Activated T-helper 1 cell treated with anti-CD3 and anti-CD28 coated beads, Interleukin-2, amount 50 U/mL, for 16 hours (primary cell): ENCODE data around the gene NME7.

Experiments used
- DNase-seq, 2 donors: peaks; one replicate each; pipeline ENCODE4 v3.0.0-alpha.2; 2020; ENCODE audit warnings: low read depth in 1 of 2, low spot score in 1 of 2

NME7 gene

DNA sequence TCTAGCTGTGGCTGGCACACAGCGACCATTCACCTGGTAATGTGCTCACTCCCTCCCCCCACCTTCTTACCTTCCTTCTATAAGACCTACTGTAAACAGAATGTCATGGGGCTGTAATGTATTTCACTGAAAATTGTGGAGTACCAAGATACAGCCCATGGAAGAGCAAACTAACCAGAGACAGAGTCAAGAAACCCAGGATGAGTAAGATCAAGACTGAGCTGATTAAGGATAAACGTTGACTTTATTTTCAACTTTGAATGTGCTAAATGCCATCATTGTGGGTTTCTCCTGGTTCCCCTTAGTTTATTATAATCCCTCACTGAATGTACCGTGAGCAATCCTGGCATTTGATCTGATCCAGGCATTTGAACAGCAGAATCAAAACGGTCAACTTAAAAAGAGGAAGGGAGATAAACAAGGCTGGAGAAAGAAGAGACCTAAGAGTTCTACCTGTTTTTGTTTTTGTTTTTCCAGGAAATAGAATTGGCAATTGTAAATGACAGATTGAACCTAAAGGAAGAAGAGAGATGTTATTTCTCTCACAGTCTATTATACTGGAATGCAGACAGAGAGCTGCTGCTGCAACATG, 277.2 kb downstream of the NME7 start:
- no peak for DNase-seq

DNA sequence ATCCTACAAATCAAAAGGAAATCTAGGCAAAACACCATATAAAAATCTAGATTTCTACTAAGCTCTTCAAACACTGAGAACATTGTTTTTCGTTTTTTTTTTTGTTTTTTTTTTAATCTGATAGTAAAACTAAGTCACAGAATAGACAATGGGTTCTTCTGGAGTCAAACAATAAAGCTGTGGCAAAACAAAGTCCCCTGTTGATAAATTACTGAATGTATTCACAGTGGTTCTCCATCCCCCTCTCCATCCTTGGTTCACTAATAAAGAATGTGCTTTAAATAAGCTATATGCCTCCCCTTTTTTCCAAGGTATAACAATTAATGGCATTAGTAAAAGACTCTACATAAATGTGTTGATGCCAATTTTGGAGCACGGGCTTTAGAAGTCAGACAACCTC, 277.8 kb downstream of the NME7 start:
- no peak for DNase-seq

DNA sequence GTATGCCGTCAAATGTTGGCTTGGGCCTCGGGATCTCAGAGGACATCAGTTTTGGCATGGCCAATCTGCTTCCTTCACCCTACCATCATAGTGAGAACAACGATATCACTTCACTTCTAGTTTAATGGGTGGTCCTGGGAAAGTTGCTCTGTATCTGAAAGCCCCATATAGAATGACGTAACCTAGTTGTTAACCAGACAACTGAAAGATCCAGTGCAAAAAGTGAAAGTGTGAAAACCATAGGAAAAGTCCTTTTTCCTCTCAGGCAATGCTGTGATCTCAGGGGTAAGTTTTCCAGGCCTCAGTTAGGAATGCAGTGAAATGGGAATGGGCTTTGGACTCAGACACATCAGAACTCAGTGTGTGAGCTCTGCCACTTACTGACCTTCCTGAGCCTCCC, 279.7 kb downstream of the NME7 start:
- no peak for DNase-seq

DNA sequence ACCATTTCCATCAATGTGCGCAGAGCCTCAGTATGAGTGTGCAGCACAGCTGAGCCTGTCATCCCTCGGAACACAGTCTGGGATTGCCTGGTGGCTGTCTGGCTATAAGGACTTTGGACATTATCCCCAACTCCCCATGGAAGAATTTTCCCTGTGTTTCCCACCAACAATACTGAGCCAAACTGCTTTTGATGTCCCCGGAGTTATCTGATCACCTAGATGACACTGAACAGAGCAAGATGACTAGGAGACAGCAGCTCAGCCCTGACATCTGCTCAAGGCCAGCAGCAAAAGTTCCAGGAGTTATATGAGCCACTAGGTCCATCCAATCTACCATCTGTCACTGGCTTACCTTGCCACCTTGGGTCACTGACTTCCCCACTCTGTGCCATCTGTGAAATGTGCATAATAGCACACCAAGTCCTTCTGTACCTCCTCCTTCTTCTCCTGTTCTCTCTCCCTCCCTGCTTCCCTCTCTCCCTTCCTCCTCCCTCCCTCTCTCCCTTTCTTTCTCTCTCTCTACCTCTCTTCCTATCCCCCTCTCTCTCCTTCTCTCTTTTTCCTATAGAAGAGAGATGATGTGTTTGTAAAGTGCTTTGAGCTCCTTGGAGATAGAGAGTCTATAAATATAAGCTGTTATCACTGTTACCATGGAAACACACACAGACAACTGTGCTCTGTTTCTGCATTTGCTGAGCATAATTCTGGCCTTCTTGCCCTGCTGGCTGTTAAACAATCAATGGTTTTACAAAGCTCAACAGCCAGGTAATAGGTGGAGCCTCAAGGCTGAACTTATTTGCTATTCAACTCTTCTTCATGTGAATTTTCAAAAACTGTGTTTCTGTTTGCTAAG, 280.8 kb downstream of the NME7 start:
- no peak for DNase-seq

DNA sequence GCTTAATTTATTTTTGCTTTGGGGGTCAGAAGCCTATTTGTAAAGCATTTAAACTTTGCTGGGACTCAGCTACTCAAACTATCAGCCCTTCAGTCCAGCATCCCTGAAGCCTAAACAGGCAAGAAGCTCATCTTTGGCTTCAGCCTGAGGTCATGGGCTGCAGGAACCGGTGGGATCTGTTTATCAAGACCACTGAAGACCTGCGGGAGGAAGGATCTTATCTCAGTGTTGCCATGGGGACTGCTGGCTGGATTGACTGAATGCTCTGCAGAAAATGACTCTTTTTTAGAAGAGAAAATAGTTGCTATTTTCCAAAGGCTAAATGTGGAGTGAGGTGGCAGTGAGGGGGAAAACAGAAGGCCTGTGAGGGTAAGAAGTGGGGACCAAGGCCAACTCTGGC, 281.7 kb downstream of the NME7 start:
- no peak for DNase-seq
